Trophoblast cell (in vitro differentiated cells and primary cell): ENCODE measurements around the gene CRACR2B.

Experiments
- DNase-seq, 2 donors: peaks; one replicate each; pipeline ENCODE4 v3.0.0-alpha.2; 2016
- H2AFZ ChIP-seq: 2 replicates; pipeline ENCODE4 v1.6.1; 2013; ENCODE audit warnings: low read length, moderate library complexity, mild to moderate bottlenecking; ENCODE audit not compliant: insufficient read depth, poor library complexity
- H2AK5ac ChIP-seq: 2 replicates; pipeline ENCODE4 v1.6.1; 2013; ENCODE audit warnings: mild to moderate bottlenecking, low read length
- H2BK120ac ChIP-seq: 2 replicates; pipeline ENCODE4 v1.6.1; 2013; ENCODE audit warnings: low read length, mild to moderate bottlenecking, moderate library complexity; ENCODE audit not compliant: insufficient read depth, poor library complexity
- H2BK12ac ChIP-seq: 2 replicates; pipeline ENCODE4 v1.6.1; 2013; ENCODE audit warnings: mild to moderate bottlenecking, low read length, moderate library complexity
- H2BK5ac ChIP-seq: 2 replicates; pipeline ENCODE4 v1.6.1; 2013; ENCODE audit warnings: low read length, low read depth, moderate library complexity, mild to moderate bottlenecking; ENCODE audit not compliant: poor library complexity
- H3K14ac ChIP-seq: 2 replicates; pipeline ENCODE4 v1.6.1; 2013; ENCODE audit warnings: mild to moderate bottlenecking, low read length
- H3K18ac ChIP-seq: 2 replicates; pipeline ENCODE4 v1.6.1; 2013; ENCODE audit warnings: mild to moderate bottlenecking, low read length
- H3K23ac ChIP-seq: 2 replicates; pipeline ENCODE4 v1.6.1; 2013; ENCODE audit warnings: low read length
- H3K27ac ChIP-seq: 2 replicates; pipeline ENCODE4 v1.5.1; 2013; ENCODE audit warnings: low read depth, mild to moderate bottlenecking, inconsistent platforms, low read length, moderate library complexity
- H3K27me3 ChIP-seq: 2 replicates; pipeline ENCODE4 v1.6.1; 2013; ENCODE audit warnings: inconsistent platforms, mild to moderate bottlenecking, low read length, moderate library complexity; ENCODE audit not compliant: insufficient read depth
- H3K36me3 ChIP-seq, 2 experiments: 1 replicate in 1 of 2; 2 replicates in 1 of 2; pipeline ENCODE4 v1.6.1; 2013; ENCODE audit warnings: low read length in 2 of 2, mild to moderate bottlenecking in 2 of 2, moderate library complexity in 1 of 2; ENCODE audit not compliant: insufficient read depth in 2 of 2, control insufficient read depth in 1 of 2
- H3K4ac ChIP-seq: 2 replicates; pipeline ENCODE4 v1.6.1; 2013; ENCODE audit warnings: low read depth, mild to moderate bottlenecking, low read length, moderate library complexity
- H3K4me1 ChIP-seq, 2 experiments: 1 replicate in 1 of 2; 2 replicates in 1 of 2; pipeline ENCODE4 v1.6.1; 2013; ENCODE audit warnings: low read length in 2 of 2, mild to moderate bottlenecking in 2 of 2, moderate library complexity in 1 of 2; ENCODE audit not compliant: insufficient read depth in 2 of 2, control insufficient read depth in 1 of 2
- H3K4me2 ChIP-seq: 2 replicates; pipeline ENCODE4 v1.6.1; 2013; ENCODE audit warnings: inconsistent platforms, mild to moderate bottlenecking, low read length, moderate library complexity
- H3K4me3 ChIP-seq: 2 replicates; pipeline ENCODE4 v1.5.1; 2013; ENCODE audit warnings: mild to moderate bottlenecking, low read depth, low read length, inconsistent platforms
- H3K79me1 ChIP-seq: one replicate; pipeline ENCODE4 v1.6.1; 2013; ENCODE audit warnings: low read length
- H3K79me2 ChIP-seq: 2 replicates; pipeline ENCODE4 v1.6.1; 2013; ENCODE audit warnings: low read length, mild to moderate bottlenecking; ENCODE audit not compliant: control insufficient read depth, insufficient read depth, poor library complexity
- H3K9ac ChIP-seq: 2 replicates; pipeline ENCODE4 v1.6.1; 2013; ENCODE audit warnings: mild to moderate bottlenecking, low read length
- H3K9me3 ChIP-seq: 2 replicates; pipeline ENCODE4 v1.6.1; 2013; ENCODE audit warnings: low read depth, mild to moderate bottlenecking, control low read depth, inconsistent platforms, low read length; ENCODE audit not compliant: insufficient read depth
- H4K12ac ChIP-seq: 2 replicates; pipeline ENCODE4 v1.6.1; 2013; ENCODE audit warnings: low read depth, mild to moderate bottlenecking, low read length, moderate library complexity
- H4K8ac ChIP-seq: 2 replicates; pipeline ENCODE4 v1.6.1; 2013; ENCODE audit warnings: low read depth, mild to moderate bottlenecking, low read length, moderate library complexity
- H4K91ac ChIP-seq: one replicate; pipeline ENCODE4 v1.6.1; 2013; ENCODE audit warnings: low read depth, mild to moderate bottlenecking, low read length, moderate library complexity
- WGBS: extraction: QIAGEN DNeasy Blood & Tissue Kit; methylation state at CpG from one replicate; pipeline ENCODE4 v1.1.7; 2013; ENCODE audit warnings: missing lambda C conversion rate; ENCODE audit not compliant: insufficient read length, insufficient coverage; ENCODE audit errors: extremely low coverage; 5-methylcytosine and 5-hydroxymethylcytosine counted together

Gene CRACR2B

DNA sequence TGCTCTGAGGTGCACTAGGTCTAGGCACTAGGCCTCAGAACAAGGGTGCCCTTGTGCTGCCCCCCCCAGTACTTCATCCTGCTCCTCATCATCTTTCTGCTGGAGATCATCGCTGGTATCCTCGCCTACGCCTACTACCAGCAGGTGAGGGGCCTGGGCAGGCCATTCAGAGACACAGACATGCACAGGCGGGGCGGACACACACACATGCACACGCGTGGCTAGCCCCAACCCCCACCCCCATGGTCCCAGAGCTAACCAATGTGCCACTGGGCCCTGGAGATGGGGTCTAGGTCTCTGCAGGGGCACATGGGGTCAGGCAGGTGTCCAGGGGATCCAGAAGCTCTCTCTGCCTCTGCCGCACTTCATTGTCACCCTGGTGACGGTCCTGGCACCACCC, 9.0 kb downstream of the CRACR2B start:
- H3K23ac ChIP-seq = no peak overlapping the region
- no peak overlapping the region for H3K27ac ChIP-seq
- H3K9ac ChIP-seq = no peak overlapping the region
- peak overlapping the region; percentile 18 for H3K4me3 ChIP-seq
- H4K12ac ChIP-seq = no peak overlapping the region
- H2BK5ac ChIP-seq = no peak overlapping the region
- peaks cover 15% of the 10 kb centered on the region for H3K79me1 ChIP-seq
- H3K9me3 ChIP-seq = peaks cover 5% of the 10 kb centered on the region
- no peak for DNase-seq
- no peak overlapping the region for H2BK120ac ChIP-seq
- H3K4me2 ChIP-seq = no peak overlapping the region
- H3K14ac ChIP-seq = no peak overlapping the region
- no CpG with 5 or more reads among the region's 9 CpGs for WGBS
- H3K36me3 ChIP-seq = peaks cover 55 to 59% of the 10 kb centered on the region in 2 experiments
- peaks cover 27 to 28% of the 10 kb centered on the region in 2 experiments for H3K4me1 ChIP-seq
- H3K4ac ChIP-seq = no peak overlapping the region
- peaks cover 2% of the 10 kb centered on the region for H3K27me3 ChIP-seq
- H2AFZ ChIP-seq = no peak overlapping the region
- no peak overlapping the region for H4K8ac ChIP-seq
- H3K18ac ChIP-seq = no peak overlapping the region
- peaks cover 15% of the 10 kb centered on the region for H3K79me2 ChIP-seq
- no peak overlapping the region for H4K91ac ChIP-seq
- no peak overlapping the region for H2AK5ac ChIP-seq
- H2BK12ac ChIP-seq = no peak overlapping the region

GRCh38 chr11:837189-837989, 9.7 kb downstream of the CRACR2B start:
- Histone ChIP-seq H3K23ac (no peak overlapping the region), H3K4me2 (no peak overlapping the region), H4K91ac (no peak overlapping the region), H2BK120ac (no peak overlapping the region), H3K14ac (no peak overlapping the region), H2AK5ac (no peak overlapping the region), H3K18ac (no peak overlapping the region), H3K79me2 (peaks cover 18% of the 10 kb centered on the region), H3K9ac (no peak overlapping the region), H3K4me3 (no peak overlapping the region), H2AFZ (no peak overlapping the region), H3K4ac (no peak overlapping the region), H3K9me3 (no peaks in the 10 kb centered on the region), H3K27me3 (no peaks in the 10 kb centered on the region), H3K79me1 (peaks cover 15% of the 10 kb centered on the region), H2BK5ac (no peak overlapping the region), H4K12ac (peak overlapping the region; percentile 12), H2BK12ac (no peak overlapping the region), H3K27ac (no peak overlapping the region), H3K36me3 (peaks cover 55 to 59% of the 10 kb centered on the region in 2 experiments), H4K8ac (no peak overlapping the region), H3K4me1 (peaks cover 21 to 22% of the 10 kb centered on the region in 2 experiments)
- no CpG with 5 or more reads among the region's 22 CpGs for WGBS
- no peak for DNase-seq

DNA sequence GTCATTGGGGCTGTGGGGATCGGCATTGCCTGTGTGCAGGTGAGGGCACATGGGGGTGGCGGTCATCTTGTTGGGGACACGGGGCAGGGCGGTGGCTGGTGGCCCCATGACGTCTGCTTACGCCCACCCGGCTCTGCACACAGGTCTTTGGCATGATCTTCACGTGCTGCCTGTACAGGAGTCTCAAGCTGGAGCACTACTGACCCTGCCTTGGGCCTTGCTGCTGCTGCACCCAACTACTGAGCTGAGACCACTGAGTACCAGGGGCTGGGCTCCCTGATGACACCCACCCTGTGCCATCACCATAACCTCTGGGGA, 10.2 kb downstream of the CRACR2B start:
- Histone ChIP-seq H3K4me3 (no peak overlapping the region), H2BK120ac (no peak overlapping the region), H3K4me2 (no peak overlapping the region), H2BK5ac (no peak overlapping the region), H2AK5ac (no peak overlapping the region), H4K91ac (no peak overlapping the region), H3K9ac (no peak overlapping the region), H3K36me3 (peaks cover 55 to 59% of the 10 kb centered on the region in 2 experiments), H3K27ac (no peak overlapping the region), H3K79me1 (peaks cover 14% of the 10 kb centered on the region), H3K9me3 (no peaks in the 10 kb centered on the region), H4K8ac (no peak overlapping the region), H3K23ac (no peak overlapping the region), H2BK12ac (no peak overlapping the region), H3K14ac (no peak overlapping the region), H3K27me3 (no peaks in the 10 kb centered on the region), H3K79me2 (peaks cover 20% of the 10 kb centered on the region), H3K4me1 (peaks cover 19 to 20% of the 10 kb centered on the region in 2 experiments), H3K18ac (no peak overlapping the region), H4K12ac (no peak overlapping the region), H3K4ac (no peak overlapping the region), H2AFZ (no peak overlapping the region)
- WGBS = no CpG with 5 or more reads among the region's 8 CpGs
- no peak for DNase-seq

DNA sequence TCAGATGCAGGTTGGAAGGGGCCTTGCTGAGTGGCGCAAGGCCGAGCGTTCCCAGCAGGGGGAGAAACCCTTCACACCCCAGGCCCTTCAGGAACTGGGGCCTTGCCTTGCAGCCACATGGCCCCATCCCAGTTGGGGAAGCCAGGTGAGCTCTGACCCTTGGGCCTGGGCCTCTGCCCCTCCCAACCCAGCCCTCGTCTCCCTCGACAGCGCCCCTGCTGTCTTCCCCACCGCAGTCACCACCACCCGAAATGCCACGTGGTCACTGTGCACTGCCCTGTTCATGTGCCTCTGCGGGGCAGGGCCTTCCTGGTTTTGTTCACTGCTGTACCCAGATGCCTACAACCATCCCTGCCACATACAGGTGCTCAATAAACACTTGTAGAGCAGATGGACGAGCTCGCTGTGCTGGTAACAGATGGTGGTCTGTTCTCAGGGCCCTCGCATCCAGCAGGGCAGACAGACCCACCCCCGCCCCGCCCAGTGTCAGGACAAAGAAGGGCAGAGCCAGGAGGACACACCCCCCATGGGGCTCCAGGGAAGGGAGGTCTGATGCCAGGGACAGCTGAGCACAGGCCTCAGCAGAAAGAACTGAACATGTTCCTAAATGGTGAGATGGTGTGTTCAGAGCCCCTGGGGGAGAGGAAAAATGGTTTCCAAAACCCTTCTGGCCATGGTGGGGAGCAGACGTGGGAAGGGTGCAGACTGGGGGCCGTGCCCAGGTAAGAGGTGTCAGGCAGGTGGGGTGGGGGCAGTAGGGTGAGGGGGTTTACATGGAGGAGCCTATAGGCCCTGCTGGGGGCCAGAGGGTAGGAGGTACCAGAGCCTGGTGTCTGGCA, 10.9 kb downstream of the CRACR2B start:
- H3K4ac ChIP-seq = no peak overlapping the region
- H3K27ac ChIP-seq = no peak overlapping the region
- H3K9ac ChIP-seq = no peak overlapping the region
- H3K4me2 ChIP-seq = no peak overlapping the region
- H3K23ac ChIP-seq = no peak overlapping the region
- H3K18ac ChIP-seq = no peak overlapping the region
- H2AFZ ChIP-seq = no peak overlapping the region
- H4K91ac ChIP-seq = no peak overlapping the region
- peaks cover 21 to 23% of the 10 kb centered on the region in 2 experiments for H3K4me1 ChIP-seq
- H3K79me2 ChIP-seq = peaks cover 14% of the 10 kb centered on the region
- H2BK120ac ChIP-seq = no peak overlapping the region
- H3K9me3 ChIP-seq = no peaks in the 10 kb centered on the region
- peaks cover 13% of the 10 kb centered on the region for H3K79me1 ChIP-seq
- H3K27me3 ChIP-seq = no peaks in the 10 kb centered on the region
- no peak for DNase-seq
- H2AK5ac ChIP-seq = no peak overlapping the region
- H3K14ac ChIP-seq = no peak overlapping the region
- no peak overlapping the region for H2BK5ac ChIP-seq
- WGBS = no CpG with 5 or more reads among the region's 17 CpGs
- no peak overlapping the region for H2BK12ac ChIP-seq
- H3K36me3 ChIP-seq = peaks cover 55 to 59% of the 10 kb centered on the region in 2 experiments
- H4K12ac ChIP-seq = no peak overlapping the region
- no peak overlapping the region for H4K8ac ChIP-seq
- no peak overlapping the region for H3K4me3 ChIP-seq
